GM12878 (cell line): ENCODE data around the gene CFAP107.

ENCODE experiments used
- ASH2L ChIP-seq: fragments of 300-600, 200-600 bp; sonication (generic); IDR thresholded peaks from 2 replicates; pipeline ENCODE4 v1.6.1; 2017; ENCODE audit warnings: low read depth, mild to moderate bottlenecking, borderline replicate concordance
- ATF3 ChIP-seq: IDR thresholded peaks from 2 replicates; pipeline ENCODE4 v1.6.1; 2011; ENCODE audit warnings: low read depth, mild to moderate bottlenecking, low read length, moderate library complexity, borderline replicate concordance; ENCODE audit errors: extremely low read depth
- CHD2 ChIP-seq: IDR thresholded peaks from 2 replicates; pipeline ENCODE4 v1.6.1; 2011; ENCODE audit warnings: low read depth, low read length, improper control_type of control experiment, borderline replicate concordance
- CTCF ChIP-seq, 3 experiments: IDR thresholded peaks in 2 of 3; conservative IDR thresholded peaks in 1 of 3; 2 replicates each; pipeline ENCODE4 v1.5.1; 2011; ENCODE audit warnings: low read depth in 3 of 3, low read length in 3 of 3, mild to moderate bottlenecking in 3 of 3, control low read depth in 2 of 3, moderate library complexity in 2 of 3, inconsistent platforms in 1 of 3, mixed read lengths in 1 of 3; ENCODE audit not compliant: control insufficient read depth in 2 of 3, insufficient read depth in 1 of 3; ENCODE audit errors: extremely low read depth in 1 of 3
- EZH2 ChIP-seq: IDR thresholded peaks from 2 replicates; pipeline ENCODE4 v1.6.1; 2012; ENCODE audit warnings: low read depth, mild to moderate bottlenecking, control low read depth, inconsistent platforms, low read length, borderline replicate concordance; ENCODE audit not compliant: control insufficient read depth
- GATAD2B ChIP-seq: fragments of 450-650 bp; conservative IDR thresholded peaks from 2 replicates; pipeline ENCODE4 v1.6.1; 2017; ENCODE audit warnings: low read depth, mild to moderate bottlenecking, moderate library complexity
- NRF1 ChIP-seq: conservative IDR thresholded peaks from 2 replicates; pipeline ENCODE4 v1.6.1; 2011; ENCODE audit warnings: mild to moderate bottlenecking, low read depth, low read length, improper control_type of control experiment
- PAX5 ChIP-seq: IDR thresholded peaks from 2 replicates; pipeline ENCODE4 v1.6.1; 2011; ENCODE audit warnings: low read depth, low read length, borderline replicate concordance
- RELA ChIP-seq: fragments of 450-650 bp; IDR thresholded peaks from 2 replicates; pipeline ENCODE4 v1.8.0; 2014; ENCODE audit warnings: borderline replicate concordance; ENCODE audit not compliant: partially characterized antibody
- SREBF1 ChIP-seq: IDR thresholded peaks from 2 replicates; pipeline ENCODE4 v1.6.1; 2012; ENCODE audit warnings: mild to moderate bottlenecking, low read length
- SUZ12 ChIP-seq: fragments of 200-600 bp; sonication (generic); IDR thresholded peaks from one replicate; pipeline ENCODE4 v1.6.1; 2018; ENCODE audit warnings: antibody characterized with exemption, mild to moderate bottlenecking; ENCODE audit not compliant: unreplicated experiment
- TCF7 ChIP-seq: IDR thresholded peaks from 2 replicates; pipeline ENCODE4 v1.6.1; 2014; ENCODE audit warnings: antibody characterized with exemption, borderline replicate concordance
- TF ChIP-seq, protein P1 (sequence below): IDR thresholded peaks from 2 replicates; pipeline ENCODE4 v1.6.1; 2011; ENCODE audit warnings: low read depth, low read length, improper control_type of control experiment, borderline replicate concordance

GRCh38 chr1:12762766-12763165 lies 16.8 kb downstream of the CFAP107 start:
- TF ChIP-seq EZH2 (no peak), TCF7 (no peak), SUZ12 (no peak), PAX5 (no peak), ATF3 (no peak), CTCF (IDR thresholded peaks at IDR 0.05 in 2 of 3, conservative IDR thresholded peaks at IDR 0.05 in 1 of 3; ENCODE audit: control insufficient read depth in 2 of 3, extremely low read depth in 1 of 3, insufficient read depth in 1 of 3, low read depth in 3 of 3, low read length in 3 of 3) (no peak), RELA (no peak), ASH2L (no peak), SREBF1 (no peak), GATAD2B (no peak), CHD2 (no peak), NRF1 (no peak)
- TF ChIP-seq, protein P1, sequence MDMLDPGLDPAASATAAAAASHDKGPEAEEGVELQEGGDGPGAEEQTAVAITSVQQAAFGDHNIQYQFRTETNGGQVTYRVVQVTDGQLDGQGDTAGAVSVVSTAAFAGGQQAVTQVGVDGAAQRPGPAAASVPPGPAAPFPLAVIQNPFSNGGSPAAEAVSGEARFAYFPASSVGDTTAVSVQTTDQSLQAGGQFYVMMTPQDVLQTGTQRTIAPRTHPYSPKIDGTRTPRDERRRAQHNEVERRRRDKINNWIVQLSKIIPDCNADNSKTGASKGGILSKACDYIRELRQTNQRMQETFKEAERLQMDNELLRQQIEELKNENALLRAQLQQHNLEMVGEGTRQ, result no peak
